Epidermal melanocyte (primary cell): ENCODE measurements around the gene MAML1.
"Not testable (repeated sequence)": the region's sequence is repeated elsewhere in the genome, so short reads cannot be mapped to it uniquely, and the experiment has no call there.

Experiments used
- DNase-seq: peaks from one replicate; pipeline ENCODE4 v3.0.0; 2011; ENCODE audit warnings: low spot score; ENCODE audit not compliant: insufficient read length

Gene MAML1, protein sequence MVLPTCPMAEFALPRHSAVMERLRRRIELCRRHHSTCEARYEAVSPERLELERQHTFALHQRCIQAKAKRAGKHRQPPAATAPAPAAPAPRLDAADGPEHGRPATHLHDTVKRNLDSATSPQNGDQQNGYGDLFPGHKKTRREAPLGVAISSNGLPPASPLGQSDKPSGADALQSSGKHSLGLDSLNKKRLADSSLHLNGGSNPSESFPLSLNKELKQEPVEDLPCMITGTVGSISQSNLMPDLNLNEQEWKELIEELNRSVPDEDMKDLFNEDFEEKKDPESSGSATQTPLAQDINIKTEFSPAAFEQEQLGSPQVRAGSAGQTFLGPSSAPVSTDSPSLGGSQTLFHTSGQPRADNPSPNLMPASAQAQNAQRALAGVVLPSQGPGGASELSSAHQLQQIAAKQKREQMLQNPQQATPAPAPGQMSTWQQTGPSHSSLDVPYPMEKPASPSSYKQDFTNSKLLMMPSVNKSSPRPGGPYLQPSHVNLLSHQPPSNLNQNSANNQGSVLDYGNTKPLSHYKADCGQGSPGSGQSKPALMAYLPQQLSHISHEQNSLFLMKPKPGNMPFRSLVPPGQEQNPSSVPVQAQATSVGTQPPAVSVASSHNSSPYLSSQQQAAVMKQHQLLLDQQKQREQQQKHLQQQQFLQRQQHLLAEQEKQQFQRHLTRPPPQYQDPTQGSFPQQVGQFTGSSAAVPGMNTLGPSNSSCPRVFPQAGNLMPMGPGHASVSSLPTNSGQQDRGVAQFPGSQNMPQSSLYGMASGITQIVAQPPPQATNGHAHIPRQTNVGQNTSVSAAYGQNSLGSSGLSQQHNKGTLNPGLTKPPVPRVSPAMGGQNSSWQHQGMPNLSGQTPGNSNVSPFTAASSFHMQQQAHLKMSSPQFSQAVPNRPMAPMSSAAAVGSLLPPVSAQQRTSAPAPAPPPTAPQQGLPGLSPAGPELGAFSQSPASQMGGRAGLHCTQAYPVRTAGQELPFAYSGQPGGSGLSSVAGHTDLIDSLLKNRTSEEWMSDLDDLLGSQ

DNA sequence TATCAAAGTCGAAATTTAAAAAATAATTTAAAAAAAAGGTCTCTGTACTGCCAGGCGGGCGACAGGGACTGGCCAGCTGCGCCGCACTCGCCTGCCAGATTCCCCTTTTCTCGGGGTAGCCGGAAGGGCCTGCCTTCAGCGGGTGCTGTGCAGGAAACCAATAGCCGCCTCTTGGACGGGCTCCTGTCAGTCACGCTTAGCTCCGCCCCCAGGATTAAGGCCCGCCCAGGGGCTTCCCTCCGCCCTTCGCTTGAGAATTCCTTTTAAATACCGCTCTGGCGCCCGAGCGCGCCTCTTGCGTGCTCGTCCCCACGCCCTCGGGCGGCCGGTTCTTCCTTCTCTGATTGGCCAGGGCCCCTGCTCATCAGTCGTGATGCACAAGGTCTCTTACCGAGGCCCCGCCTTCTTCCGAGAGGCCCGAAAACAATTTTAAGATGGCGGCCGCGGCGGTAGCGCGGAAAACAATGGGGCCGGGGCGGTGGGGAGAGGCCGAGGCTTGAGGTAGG, at the start of gene MAML1:
Gene MAML1, plus strand, starts transcription at position 411 of the 506 bp plus-strand sequence. CDS start 291 bp downstream, outside the sequence.
- peak; percentile 93 for DNase-seq

DNA sequence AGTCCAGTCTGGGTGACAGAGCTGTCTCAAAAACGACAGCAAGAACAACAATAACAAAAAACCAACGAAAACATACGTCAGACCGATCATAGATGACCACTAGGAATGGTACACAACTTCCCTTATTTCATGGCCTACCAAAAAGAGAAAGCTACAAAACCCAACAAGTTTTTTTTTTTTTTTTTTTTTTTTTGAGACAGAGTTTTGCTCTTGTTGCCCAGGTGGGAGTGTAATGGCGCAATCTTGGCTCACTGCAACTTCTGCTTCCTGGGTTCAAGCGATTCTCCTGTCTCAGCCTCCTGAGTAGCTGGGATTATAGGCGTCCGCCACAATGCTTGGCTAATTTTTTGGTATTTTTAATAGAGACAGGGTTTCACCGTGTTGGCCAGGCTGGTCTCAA, 43.4 kb upstream of the MAML1 start:
- not testable (repeated sequence) for DNase-seq

DNA sequence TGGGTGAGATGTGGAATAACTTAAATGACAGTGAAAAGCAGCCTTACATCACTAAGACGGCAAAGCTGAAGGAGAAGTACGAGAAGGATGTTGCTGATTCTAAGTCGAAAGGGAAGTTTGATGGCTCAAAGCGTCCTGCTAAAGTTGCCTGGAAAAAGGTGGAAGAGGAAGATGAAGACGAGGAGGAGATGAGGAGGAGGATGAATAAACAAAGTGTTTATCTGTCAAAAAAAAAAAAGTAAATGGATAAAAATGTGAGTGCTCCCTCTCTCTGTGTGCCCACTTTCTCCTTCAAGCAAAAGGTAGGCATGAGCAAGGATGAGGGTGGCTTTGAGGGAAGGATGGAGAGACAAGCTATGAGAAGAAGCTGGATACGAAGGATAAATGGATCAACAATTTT, 38.1 kb upstream of the MAML1 start:
- DNase-seq, result no peak

DNA sequence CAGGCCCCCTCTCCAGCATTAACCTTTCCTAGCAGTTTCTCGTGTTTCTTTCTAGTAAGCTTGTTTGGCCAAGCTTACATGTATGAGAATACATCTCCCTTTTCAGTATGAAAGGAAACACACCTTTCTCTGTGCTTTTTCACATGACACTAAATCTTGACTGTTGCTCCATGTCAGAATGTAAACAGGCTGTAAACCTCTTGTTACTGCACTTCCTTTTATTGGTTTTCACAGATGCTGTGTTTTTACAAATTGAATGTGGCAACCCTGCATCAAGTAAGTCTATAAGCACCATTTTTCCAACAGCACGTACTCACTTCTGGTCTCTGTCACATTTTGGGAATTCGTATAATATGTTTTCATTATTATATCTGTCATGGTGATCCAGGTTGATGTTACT, 36.0 kb upstream of the MAML1 start:
- DNase-seq, result no peak

DNA sequence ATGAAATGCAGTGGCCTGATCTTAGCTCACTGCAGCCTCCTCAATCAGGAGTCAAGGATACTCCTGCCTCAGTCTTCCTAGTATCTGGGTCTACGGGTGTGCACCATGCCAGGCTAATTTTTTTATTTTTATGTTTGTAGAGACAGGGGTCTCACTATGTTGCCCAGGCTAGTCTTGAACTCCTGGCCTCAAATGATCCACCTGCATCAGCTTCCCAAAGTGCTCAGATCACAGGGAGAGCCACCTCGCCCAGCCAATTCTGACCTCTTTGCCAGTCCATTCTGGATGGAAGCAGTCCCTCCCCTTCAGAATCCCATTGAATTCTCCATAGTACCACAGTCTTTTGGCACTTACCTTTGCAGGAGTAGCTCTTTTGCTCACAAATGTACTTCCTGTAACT, 35.5 kb upstream of the MAML1 start:
- DNase-seq, result no peak

DNA sequence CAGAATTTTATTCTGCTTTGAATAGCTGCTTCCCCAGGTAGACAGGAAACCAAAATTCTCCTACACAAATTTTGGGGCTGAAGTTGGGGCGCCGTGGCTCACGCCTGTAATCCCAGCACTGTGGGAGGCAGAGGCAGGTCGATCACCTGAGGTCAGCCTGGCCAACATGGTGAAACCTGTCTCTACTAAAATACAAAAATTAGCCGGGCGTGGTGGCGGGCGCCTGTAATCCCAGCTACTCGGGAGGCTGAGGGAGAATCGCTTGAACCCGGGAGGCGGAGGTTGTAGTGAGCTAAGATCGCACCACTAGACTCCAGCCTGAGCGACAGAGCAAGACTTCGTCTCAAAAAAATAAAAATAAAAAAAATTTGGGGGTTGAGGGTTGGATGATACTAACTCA, 35.1 kb upstream of the MAML1 start:
- DNase-seq, result not testable (repeated sequence)

DNA sequence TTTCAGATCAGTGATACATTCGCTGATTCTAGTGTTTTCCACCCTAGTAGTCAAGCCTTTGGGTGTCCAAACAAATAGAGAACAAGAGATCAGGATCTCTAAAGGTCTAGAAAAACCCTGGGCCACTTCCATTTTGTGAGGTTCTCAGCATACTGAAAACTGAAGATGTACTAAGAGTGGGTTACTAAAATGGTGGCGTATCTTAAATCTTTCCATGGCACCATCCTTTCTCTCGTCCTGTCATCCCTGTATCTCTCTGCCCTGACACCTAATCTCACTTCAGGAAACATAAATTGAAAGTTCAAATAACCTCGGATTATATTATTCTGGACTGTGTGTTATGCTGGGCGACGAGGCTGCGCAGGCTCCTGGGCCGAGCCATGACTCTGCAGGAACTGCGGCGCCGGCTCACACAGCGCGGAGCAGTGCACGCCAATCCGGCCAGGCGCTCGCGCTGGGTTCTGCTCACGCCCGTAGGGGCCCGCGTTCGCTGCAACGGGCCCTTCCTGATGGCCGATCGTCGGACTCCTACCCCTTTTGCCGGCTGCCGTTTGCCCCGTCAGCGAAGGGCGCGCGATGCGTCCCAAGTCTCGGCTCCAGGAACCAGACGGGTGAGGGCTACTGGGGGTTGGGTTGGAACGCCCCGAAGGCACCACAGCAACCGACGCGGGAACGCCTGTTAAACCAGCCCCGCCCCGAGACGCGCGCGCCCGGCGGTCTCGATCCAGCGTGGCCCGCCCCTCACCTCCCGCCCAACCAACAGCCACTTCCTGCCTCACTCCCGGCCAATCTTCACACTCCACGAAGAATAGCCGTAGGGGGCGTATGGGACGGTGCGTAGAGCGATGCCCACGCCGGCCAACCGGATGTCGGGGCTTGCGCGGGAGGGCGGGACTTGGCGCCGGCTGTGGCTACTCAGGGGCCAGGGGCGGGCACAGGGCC, 34.4 kb upstream of the MAML1 start:
- DNase-seq, result peak; percentile 99

DNA sequence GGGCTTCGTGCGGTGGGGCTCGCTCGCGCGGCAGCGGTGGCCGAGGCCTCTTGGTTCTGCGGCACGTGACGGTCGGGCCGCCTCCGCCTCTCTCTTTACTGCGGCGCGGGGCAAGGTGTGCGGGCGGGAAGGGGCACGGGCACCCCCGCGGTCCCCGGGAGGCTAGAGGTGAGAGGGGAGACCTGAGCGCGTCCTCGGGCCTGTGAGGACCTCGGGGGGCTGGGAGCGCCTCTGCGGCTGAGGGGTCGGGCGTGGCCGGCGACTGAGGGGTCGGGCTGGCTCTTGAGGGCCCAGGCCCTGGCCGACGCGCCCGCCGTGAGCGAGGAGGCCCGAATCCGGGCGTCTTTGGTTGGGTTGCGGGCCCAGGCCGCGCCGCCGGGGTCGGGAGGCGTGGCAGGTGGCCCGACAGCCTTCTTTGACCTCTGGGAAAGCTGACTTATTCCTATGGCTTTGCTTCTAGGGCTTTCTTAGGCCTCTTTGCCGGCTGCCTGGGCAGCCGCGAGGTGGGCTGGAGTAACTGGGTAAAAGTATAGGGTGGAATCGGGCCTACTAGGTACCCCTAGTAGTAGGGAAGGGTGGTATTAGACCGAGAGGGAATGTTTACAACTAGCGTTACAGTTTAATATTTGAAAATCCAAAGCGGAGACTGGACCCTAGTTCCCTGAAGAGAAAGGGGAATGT, 33.5 kb upstream of the MAML1 start, which contains the start of gene CANX:
Gene CANX, plus strand, starts transcription at position 33 of the 681 bp plus-strand sequence. CDS start 6,715 bp downstream, outside the sequence.
- no peak for DNase-seq

DNA sequence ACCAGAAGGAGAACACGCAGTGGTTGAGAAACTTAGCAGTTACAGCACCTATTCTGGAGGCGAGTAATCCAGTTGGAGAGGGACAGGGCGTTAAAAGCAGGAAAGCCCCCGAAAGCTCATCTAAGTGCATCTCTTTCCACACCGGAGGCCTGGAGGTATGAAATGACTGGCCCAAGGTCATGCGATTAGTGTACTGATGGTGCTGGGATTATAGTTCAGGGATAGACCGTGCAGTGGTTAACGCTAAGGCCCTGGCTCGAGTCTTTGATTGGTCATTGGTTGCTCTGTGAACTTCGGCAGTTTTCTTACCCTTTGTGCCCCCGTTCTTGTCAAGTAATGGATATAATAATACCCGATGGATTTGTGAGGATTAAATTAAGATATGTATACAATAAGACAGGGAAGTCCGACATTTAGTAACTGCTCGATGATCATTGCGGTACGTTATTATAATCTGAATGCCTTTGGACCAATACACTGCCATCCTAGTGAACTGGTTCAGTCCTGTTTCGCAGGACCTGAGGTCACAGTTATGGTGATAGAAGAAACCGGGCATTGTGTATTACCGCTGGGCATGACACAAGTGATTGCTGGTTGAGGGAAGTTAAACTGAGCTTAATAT, 32.9 kb upstream of the MAML1 start:
- DNase-seq, result no peak

DNA sequence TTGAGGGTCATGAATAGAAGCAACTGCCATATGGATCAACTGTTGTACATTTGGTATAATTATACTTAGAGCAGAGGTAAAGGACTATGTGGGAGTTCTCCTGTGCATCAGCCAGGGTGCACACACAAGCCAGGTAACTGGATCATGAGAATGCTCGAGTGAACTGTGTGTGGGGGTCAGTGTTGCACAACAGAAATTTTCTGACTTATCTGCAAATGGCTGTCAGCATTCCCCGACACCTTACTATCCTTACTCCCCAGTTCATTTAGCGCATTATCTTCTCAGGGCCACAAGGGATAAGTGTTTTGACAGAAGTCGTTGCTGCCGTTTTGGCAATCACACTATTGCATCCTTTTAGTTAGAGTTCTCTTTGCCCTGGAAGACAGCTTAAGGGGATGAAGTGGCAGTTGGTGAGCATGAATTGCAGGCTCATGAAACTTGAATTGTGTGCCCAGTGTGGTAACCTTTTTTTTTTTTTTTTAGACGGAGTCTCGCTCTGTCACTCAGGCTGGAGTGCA, 32.2 kb upstream of the MAML1 start:
- no peak for DNase-seq

DNA sequence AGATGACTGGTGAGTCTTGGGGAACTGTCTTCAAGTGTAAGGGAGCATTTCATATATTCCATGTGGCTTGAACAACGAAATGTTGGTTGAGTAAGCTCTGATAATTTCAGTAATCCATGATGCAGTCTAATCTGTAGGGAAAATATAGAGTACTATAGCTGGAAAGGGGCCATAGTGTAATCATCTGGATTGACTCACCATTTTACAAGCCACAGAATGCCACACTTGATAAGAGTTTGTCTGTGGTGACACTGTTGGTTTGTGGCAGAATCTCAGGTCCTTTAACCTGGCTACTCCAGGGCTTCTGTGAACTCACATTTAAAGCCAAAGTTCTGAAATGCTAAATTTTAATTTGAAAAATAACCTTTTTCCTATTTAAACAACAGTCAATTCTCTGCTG, 16.3 kb upstream of the MAML1 start:
- no peak for DNase-seq

DNA sequence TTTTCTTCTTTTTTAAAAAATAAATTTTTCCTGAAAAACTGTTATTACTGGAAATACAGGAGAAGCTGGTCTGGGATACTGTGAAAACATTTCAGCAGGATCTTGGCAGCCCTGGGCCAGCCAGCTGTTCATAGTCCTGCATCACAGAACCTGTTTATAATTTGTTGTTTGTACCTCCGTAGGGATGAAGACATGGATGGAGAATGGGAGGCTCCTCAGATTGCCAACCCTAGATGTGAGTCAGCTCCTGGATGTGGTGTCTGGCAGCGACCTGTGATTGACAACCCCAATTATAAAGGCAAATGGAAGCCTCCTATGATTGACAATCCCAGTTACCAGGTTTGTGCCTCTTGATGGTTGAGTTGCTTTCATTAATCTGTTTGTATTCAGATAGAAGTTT, 12.4 kb upstream of the MAML1 start:
- no peak for DNase-seq

DNA sequence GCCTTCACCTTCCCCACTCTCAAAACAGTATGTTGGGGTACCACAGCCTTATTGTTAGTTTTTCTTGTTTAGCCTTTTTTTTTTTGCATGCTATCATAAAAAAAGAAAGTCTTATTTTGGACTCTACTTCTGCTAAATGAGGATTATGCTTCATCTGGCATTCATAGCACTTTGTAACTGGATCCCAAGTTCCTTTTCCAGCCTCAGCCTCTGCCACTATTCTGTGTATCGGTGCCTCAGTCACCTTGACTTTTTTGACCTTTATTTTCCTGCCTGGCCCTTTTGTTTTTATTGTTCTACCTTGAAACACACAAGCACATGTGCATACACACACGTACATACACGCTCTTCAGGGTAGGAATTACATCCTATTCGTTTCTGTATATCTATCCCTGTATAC, 8.5 kb upstream of the MAML1 start:
- DNase-seq, result no peak

DNA sequence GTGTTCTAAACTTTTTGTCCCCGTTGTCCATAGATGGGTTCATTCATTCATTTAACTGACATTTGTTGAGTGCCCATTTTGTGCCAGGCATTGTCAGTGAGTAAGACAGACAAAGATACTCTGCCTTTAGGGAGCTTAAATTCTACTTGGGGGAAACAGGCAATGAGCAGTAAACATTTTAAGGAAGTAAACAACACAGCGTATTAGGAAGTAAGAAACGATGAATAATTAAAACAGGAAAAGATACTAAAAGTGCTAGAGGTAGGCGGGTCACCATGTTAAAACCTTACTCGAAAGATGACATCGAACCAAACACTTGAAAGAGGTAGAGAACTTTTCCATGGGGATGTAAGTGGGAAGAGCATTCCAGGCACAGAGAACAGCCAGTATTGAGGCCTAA, 5.5 kb upstream of the MAML1 start:
- no peak for DNase-seq

DNA sequence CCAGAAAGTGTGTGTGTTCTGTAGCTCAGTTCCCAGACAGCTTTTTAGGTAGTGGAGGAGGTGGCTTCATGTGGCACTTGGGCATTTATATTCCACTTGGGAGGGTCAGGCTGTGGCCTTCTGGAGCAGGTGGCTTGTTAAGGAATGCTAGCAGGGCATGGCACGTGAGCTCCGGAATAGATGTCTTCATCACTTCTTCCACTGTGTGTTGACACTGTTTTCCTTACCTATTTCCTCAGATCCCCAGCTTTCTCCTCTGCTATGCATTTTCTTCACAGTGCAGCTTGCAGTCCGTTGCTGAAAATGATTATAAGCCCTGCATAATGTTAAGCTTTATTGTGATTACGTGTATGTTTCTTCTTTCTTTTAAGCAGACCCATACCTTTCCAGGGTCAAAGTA, 3.3 kb upstream of the MAML1 start:
- DNase-seq, result no peak

DNA sequence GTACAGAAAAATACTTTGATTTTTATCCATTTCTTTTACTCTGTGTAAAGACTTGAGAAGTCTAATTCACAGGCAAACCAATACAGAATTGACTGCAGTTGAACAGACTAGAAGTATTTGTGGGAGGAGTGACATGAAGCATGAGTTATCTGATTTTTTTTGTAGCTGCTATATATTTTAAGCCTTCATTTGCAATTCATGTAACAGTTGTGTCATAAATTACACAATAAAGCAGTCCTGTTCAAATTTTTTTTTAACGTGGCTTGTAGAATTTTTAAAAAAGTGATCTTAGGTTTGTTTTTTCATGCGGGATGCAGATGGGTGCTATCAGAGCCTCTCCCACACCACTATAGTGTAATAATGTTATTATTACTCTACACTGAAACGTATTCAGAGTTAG, 2.9 kb upstream of the MAML1 start:
- DNase-seq, result no peak

DNA sequence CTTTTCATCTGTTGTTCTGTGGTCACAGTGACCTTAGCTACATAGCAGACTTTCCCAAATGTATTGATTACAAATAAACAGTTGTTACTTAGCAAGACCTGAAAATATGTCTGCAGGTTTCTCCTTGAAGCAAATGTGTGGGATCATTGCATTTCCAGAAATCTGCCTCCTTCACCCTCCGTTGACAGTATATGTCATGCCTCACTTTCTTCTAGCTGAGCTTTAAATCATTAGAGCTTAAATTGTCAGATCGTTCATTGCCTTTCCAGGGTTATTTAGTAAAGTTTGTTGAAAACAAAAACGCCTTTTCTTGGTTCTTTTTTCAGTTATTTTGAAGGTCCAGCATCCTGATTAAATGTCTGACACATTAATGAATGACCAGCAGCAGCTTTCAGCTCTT, 2.3 kb upstream of the MAML1 start:
- DNase-seq, result no peak

DNA sequence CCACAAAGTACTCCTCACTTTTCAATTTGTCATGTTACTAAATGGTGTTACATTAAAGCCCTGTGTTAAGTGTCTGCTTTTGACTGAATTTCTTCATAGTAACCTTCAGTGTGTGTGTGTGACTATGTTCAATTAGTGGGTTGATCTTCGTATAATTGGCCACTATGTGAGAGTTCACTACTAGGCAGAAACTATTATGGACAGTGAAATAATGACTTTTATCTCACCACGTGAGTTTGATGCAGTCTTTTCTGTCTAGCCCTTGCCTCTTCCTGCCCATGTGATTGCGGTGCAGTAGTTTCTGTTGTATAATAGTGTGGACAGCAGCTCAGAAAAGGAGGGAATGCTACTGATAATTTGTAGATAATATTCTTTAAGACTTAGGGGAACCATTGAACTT, 1.8 kb upstream of the MAML1 start:
- no peak for DNase-seq

DNA sequence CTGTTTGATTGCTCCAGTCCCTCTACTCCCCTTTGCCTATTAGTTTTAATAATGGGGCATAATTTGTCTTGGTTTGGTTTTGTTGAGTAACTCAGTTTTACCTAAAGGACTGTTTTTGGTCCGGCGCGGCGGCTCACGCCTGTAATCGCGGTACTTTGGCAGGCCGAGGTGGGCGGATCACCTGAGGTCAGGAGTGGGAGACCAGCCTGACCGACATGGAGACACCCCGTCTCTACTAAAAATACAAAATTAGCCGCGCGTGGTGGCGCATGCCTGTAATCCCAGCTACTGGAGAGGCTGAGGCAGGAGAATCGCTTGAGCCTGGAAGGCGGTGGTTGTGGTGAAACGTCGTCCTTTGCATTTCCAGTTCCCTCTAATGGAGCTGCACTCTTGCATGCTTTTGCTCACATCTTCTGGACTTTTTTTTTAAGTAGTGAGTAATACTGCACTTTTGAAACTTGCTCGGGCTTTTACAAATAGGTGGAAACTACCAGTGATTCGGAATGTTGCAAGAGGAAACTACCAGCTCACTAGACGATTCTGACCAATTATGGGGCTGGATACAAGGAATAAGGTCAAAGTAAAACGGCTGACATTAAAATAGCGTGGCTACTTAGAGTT, 721 bp upstream of the MAML1 start:
- no peak for DNase-seq
